H1 (cell line): ENCODE measurements around the gene FLCN. TPM values are rescaled to one million over a fixed set of nuclear protein-coding genes. Genes with fewer than 3 reads are reported as not detected.

Experiments
- CTCF ChIA-PET: fragments of 300-600 bp; sonication (Branson Sonifier 250); formaldehyde crosslinking; loops from one replicate; lab custom pipeline; 2021; ENCODE audit not compliant: partially characterized antibody; lab: Charles Lee
- POLR2A ChIA-PET: fragments of 300-600 bp; sonication (Branson Sonifier 250); formaldehyde crosslinking; loops from one replicate; lab custom pipeline; 2021; ENCODE audit warnings: inconsistent platforms; ENCODE audit not compliant: partially characterized antibody; lab: Charles Lee
- DNase-seq, 2 experiments: peaks; one replicate each; pipeline versions ENCODE4 v3.0.0 to v3.0.0-alpha.2; 2010 to 2022; ENCODE audit warnings: low spot score in 2 of 2, low read depth in 1 of 2, mixed read lengths in 1 of 2
- FAIRE-seq: peaks from 2 replicates; lab custom pipeline; 2011; peaks lifted over from hg19 to GRCh38; lab: Jason Lieb, UNC
- H2AFZ ChIP-seq: 2 replicates; pipeline ENCODE4 v1.8.1; 2012; ENCODE audit warnings: low read length, inconsistent platforms
- H2AK5ac ChIP-seq: 2 replicates; pipeline ENCODE4 v1.6.1; 2013; ENCODE audit warnings: low read depth, low read length
- H2BK120ac ChIP-seq: replicated peaks from 2 replicates; pipeline ENCODE3; 2013; ENCODE audit warnings: low read depth, low read length, inconsistent platforms
- H2BK12ac ChIP-seq: 2 replicates; pipeline ENCODE4 v1.6.1; 2013; ENCODE audit warnings: low read depth, low read length
- H2BK15ac ChIP-seq: 2 replicates; pipeline ENCODE4 v1.6.1; 2013; ENCODE audit warnings: low read length
- H2BK20ac ChIP-seq: 2 replicates; pipeline ENCODE4 v1.6.1; 2013; ENCODE audit warnings: low read length
- H2BK5ac ChIP-seq: 2 replicates; pipeline ENCODE4 v1.6.1; 2013; ENCODE audit warnings: low read depth, low read length
- H3K14ac ChIP-seq: 2 replicates; pipeline ENCODE4 v1.6.1; 2013; ENCODE audit warnings: inconsistent platforms; ENCODE audit not compliant: insufficient read length
- H3K18ac ChIP-seq: 2 replicates; pipeline ENCODE4 v1.6.1; 2013; ENCODE audit warnings: low read length; ENCODE audit errors: extremely low read depth
- H3K23ac ChIP-seq: 2 replicates; pipeline ENCODE4 v1.6.1; 2013; ENCODE audit warnings: inconsistent platforms; ENCODE audit not compliant: insufficient read length
- H3K23me2 ChIP-seq: 2 replicates; pipeline ENCODE4 v1.6.1; 2013; ENCODE audit warnings: low read depth, low read length
- H3K27ac ChIP-seq: 2 replicates; pipeline ENCODE4 v1.6.1; 2011; ENCODE audit warnings: low read depth, low read length, inconsistent platforms
- H3K27me3 ChIP-seq, 4 experiments: replicated peaks in 1 of 4; 1 replicate in 1 of 4; 2 replicates in 3 of 4; pipeline versions ENCODE4 v1.6.1 to v1.8.1; 2011 to 2013; ENCODE audit warnings: low read length in 3 of 4, mild to moderate bottlenecking in 3 of 4, inconsistent platforms in 2 of 4, mixed read lengths in 2 of 4, moderate library complexity in 1 of 4; ENCODE audit not compliant: control insufficient read depth in 3 of 4, insufficient read depth in 3 of 4; ENCODE audit errors: extremely low read depth in 1 of 4
- H3K36me3 ChIP-seq, 4 experiments: 2 replicates each; pipeline versions ENCODE4 v1.6.1 to v1.8.1; 2011 to 2013; ENCODE audit warnings: mild to moderate bottlenecking in 4 of 4, low read length in 3 of 4, moderate library complexity in 2 of 4, control low read depth in 1 of 4, inconsistent platforms in 1 of 4; ENCODE audit not compliant: insufficient read depth in 4 of 4, control insufficient read depth in 2 of 4
- H3K4ac ChIP-seq: replicated peaks from 2 replicates; pipeline ENCODE3; 2013; ENCODE audit warnings: low read length, low read depth, mixed read lengths, inconsistent platforms; ENCODE audit not compliant: insufficient read length
- H3K4me1 ChIP-seq, 4 experiments: replicated peaks in 1 of 4; 1 replicate in 1 of 4; 2 replicates in 3 of 4; pipeline versions ENCODE4 v1.6.1 to v1.8.1; 2011 to 2013; ENCODE audit warnings: low read length in 3 of 4, inconsistent platforms in 2 of 4, mixed read lengths in 1 of 4; ENCODE audit not compliant: insufficient read depth in 4 of 4, control insufficient read depth in 3 of 4
- H3K4me2 ChIP-seq, 2 experiments: 2 replicates each; pipeline versions ENCODE4 v1.6.1 to v1.8.1; 2011 to 2013; ENCODE audit warnings: low read depth in 2 of 2, low read length in 2 of 2, control low read depth in 1 of 2, inconsistent platforms in 1 of 2, mild to moderate bottlenecking in 1 of 2; ENCODE audit not compliant: insufficient read depth in 1 of 2
- H3K4me3 ChIP-seq, 4 experiments: fragments of 200-600, 300-600 bp in 1 of 4; sonication (generic), shearing (Covaris generic), sonication (Bioruptor Twin) in 1 of 4; 2 replicates each; pipeline versions ENCODE4 v1.5.1 to v1.8.1; 2011 to 2016; ENCODE audit warnings: low read length in 4 of 4, low read depth in 3 of 4, control low read depth in 2 of 4, inconsistent platforms in 2 of 4, mild to moderate bottlenecking in 2 of 4, mixed read lengths in 1 of 4, moderate library complexity in 1 of 4; ENCODE audit not compliant: insufficient read depth in 2 of 4; ENCODE audit errors: extremely low read depth in 1 of 4
- H3K56ac ChIP-seq: replicated peaks from 2 replicates; pipeline ENCODE3; 2013; ENCODE audit warnings: low read depth, mild to moderate bottlenecking, mixed read lengths, low read length, inconsistent platforms; ENCODE audit not compliant: insufficient read length
- H3K79me1 ChIP-seq: 2 replicates; pipeline ENCODE4 v1.6.1; 2013; ENCODE audit warnings: low read depth, low read length, control low read depth
- H3K79me2 ChIP-seq, 2 experiments: 2 replicates each; pipeline versions ENCODE4 v1.6.1 to v1.8.1; 2012 to 2013; ENCODE audit warnings: low read length in 2 of 2, mild to moderate bottlenecking in 2 of 2, inconsistent platforms in 1 of 2; ENCODE audit not compliant: insufficient read depth in 2 of 2, control insufficient read depth in 1 of 2
- H3K9ac ChIP-seq, 4 experiments: replicated peaks in 1 of 4; 1 replicate in 1 of 4; 2 replicates in 3 of 4; pipeline versions ENCODE4 v1.6.1 to v1.8.1; 2011 to 2013; ENCODE audit warnings: low read depth in 3 of 4, low read length in 3 of 4, control low read depth in 2 of 4, mild to moderate bottlenecking in 2 of 4, moderate library complexity in 2 of 4, inconsistent platforms in 1 of 4; ENCODE audit errors: extremely low read depth in 1 of 4
- H3K9me3 ChIP-seq, 2 experiments: 2 replicates each; pipeline versions ENCODE4 v1.6.1 to v1.8.1; 2012 to 2013; ENCODE audit warnings: mild to moderate bottlenecking in 2 of 2, moderate library complexity in 2 of 2, control low read depth in 1 of 2, inconsistent platforms in 1 of 2, low read depth in 1 of 2, low read length in 1 of 2, mixed read lengths in 1 of 2; ENCODE audit not compliant: insufficient read depth in 2 of 2
- H4K20me1 ChIP-seq, 2 experiments: replicated peaks in 1 of 2; 2 replicates each; pipeline versions ENCODE3 to v1.8.1; 2011 to 2013; ENCODE audit warnings: inconsistent platforms in 2 of 2, low read length in 2 of 2, mild to moderate bottlenecking in 1 of 2; ENCODE audit not compliant: insufficient read depth in 2 of 2, control insufficient read depth in 1 of 2
- H4K5ac ChIP-seq: 2 replicates; pipeline ENCODE4 v1.6.1; 2013; ENCODE audit warnings: low read length, low read depth, mixed read lengths, inconsistent platforms; ENCODE audit not compliant: insufficient read length
- H4K8ac ChIP-seq: 2 replicates; pipeline ENCODE4 v1.8.0; 2013; ENCODE audit warnings: mild to moderate bottlenecking, moderate library complexity, low read length, inconsistent platforms; ENCODE audit not compliant: insufficient read depth; ENCODE audit errors: extremely low read depth
- H4K91ac ChIP-seq: replicated peaks from 2 replicates; pipeline ENCODE3; 2013; ENCODE audit warnings: low read length, mixed read lengths, inconsistent platforms; ENCODE audit not compliant: insufficient read length
- BACH1 ChIP-seq: IDR thresholded peaks from 2 replicates; pipeline ENCODE4 v1.6.1; 2012; ENCODE audit warnings: low read length, improper control_type of control experiment
- GTF2F1 ChIP-seq: IDR thresholded peaks from 2 replicates; pipeline ENCODE4 v1.6.1; 2012; ENCODE audit warnings: low read depth, low read length, improper control_type of control experiment, borderline replicate concordance
- KDM1A ChIP-seq: fragments of 200-600, 300-600 bp; sonication (generic); IDR thresholded peaks from 2 replicates; pipeline ENCODE4 v1.7.1; 2016; ENCODE audit warnings: mild to moderate bottlenecking, low read length, borderline replicate concordance
- KDM5A ChIP-seq: fragments of 200-600 bp; IDR thresholded peaks from 2 replicates; pipeline ENCODE4 v1.7.1; 2012; ENCODE audit warnings: mild to moderate bottlenecking, low read length, inconsistent platforms, mixed read lengths
- RAD21 ChIP-seq, 2 experiments: IDR thresholded peaks in 1 of 2; conservative IDR thresholded peaks in 1 of 2; 2 replicates each; pipeline ENCODE4 v1.6.1; 2011; ENCODE audit warnings: low read depth in 2 of 2, low read length in 2 of 2, improper control_type of control experiment in 1 of 2, inconsistent platforms in 1 of 2, mild to moderate bottlenecking in 1 of 2, moderate library complexity in 1 of 2
- SIRT6 ChIP-seq: IDR thresholded peaks from one replicate; pipeline ENCODE4 v1.7.1; 2012; ENCODE audit warnings: low read length, inconsistent platforms
- SRF ChIP-seq: IDR thresholded peaks from 2 replicates; pipeline ENCODE4 v1.6.1; 2011; ENCODE audit warnings: mild to moderate bottlenecking, low read depth, low read length, moderate library complexity
- TAF7 ChIP-seq: optimal IDR thresholded peaks from 2 replicates; pipeline ENCODE3; 2011; ENCODE audit warnings: low read depth, mild to moderate bottlenecking, inconsistent platforms, low read length, moderate library complexity, borderline replicate concordance
- TCF12 ChIP-seq: IDR thresholded peaks from 2 replicates; pipeline ENCODE4 v1.6.1; 2011; ENCODE audit warnings: low read depth, mild to moderate bottlenecking, low read length
- WGBS, 2 experiments: shearing (Covaris generic) in 1 of 2; methylation state at CpG; one replicate each; pipeline versions ENCODE4 v1.1.6 to v1.1.7; 2013 to 2015; ENCODE audit warnings: low lambda C conversion rate in 2 of 2, mixed read lengths in 2 of 2, inconsistent platforms in 1 of 2, low coverage in 1 of 2, missing lambda C conversion rate in 1 of 2; ENCODE audit not compliant: insufficient replicate concordance in 2 of 2, insufficient coverage in 1 of 2, insufficient read length in 1 of 2; ENCODE audit errors: extremely low coverage in 1 of 2, missing lambda C conversion rate in 1 of 2; 5-methylcytosine and 5-hydroxymethylcytosine counted together
- polyA plus RNA-seq, 7 experiments: library from polyadenylated mRNA; depleted of rRNA in 3 of 7; stranded (reverse) in 5 of 7; unstranded in 2 of 7; fragments of >200 nt in 5 of 7; fragments of 200-250 nt in 2 of 7; gene quantifications; 1 replicate in 5 of 7; 2 replicates in 1 of 7; 4 replicates in 1 of 7; pipeline versions ENCODE4 v1.2.1 to v1.2.3, GENCODE V29; 2011 to 2013; ENCODE audit warnings: missing spikeins in 2 of 7, mixed read lengths in 2 of 7
- total RNA-seq: library from RNA; stranded (reverse); fragmentation: NEBNext Ultra II Directional; extraction: Animal tissue kit (Norgen Biotek cat#: 25700); gene quantifications from 2 replicates; pipeline ENCODE4 v1.2.1, GENCODE V29; 2021

FLCN gene
- total and polyA plus RNA-seq, 2 of the 8 experiments (the other 6 are each of a cell fraction or from before 2014, with no cell fraction given): 15.6 to 34.6 TPM

DNA sequence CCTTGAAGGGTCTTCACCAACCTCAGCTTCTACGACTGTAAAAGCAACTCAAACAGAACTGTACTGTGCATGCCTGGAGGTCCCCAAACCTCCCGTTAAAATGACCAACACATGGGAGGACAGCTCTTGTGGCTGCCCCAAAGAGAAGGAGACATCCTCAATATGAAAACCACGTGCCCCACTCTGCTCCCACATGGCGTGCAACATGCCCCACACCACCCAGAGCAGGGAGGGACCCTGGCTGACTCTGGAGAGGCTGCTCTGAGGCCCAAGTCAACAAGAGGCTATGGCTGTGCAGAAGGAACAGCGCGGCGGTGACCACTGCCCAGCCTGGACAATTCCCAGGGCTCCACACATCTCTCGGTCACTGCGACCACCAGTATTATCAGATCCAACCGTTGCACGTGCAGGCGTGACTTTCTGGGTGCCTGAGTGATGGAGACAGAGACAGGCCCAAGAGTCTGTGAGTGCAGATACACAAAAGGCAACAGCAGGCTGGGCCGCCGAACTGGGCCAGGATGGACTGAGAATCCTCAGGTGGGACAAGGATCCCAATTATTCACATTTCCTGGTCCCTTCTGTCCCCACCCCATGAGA is 32.2 kb downstream of the FLCN start:
- H2AFZ ChIP-seq: no peak overlapping the region
- no peak overlapping the region for H3K18ac ChIP-seq
- H2BK15ac ChIP-seq: no peak overlapping the region
- no peak overlapping the region for H3K56ac ChIP-seq
- no peak overlapping the region for H4K8ac ChIP-seq
- no peaks in the 10 kb centered on the region for H3K36me3 ChIP-seq
- no peaks in the 10 kb centered on the region for H4K20me1 ChIP-seq
- H3K27ac ChIP-seq: no peak overlapping the region
- H3K9me3 ChIP-seq: peaks cover 0 to 3% of the 10 kb centered on the region in 2 experiments; a peak in 1 of 4 replicates
- no peaks in the 10 kb centered on the region for H3K23me2 ChIP-seq
- no peak overlapping the region for H2BK120ac ChIP-seq
- 94% methylated on average over 14 of the region's 14 CpGs; no CpG with 5 or more reads in 1 of the 2 experiments for WGBS, 2 experiments
- H3K79me1 ChIP-seq: no peaks in the 10 kb centered on the region
- H3K4me3 ChIP-seq: no peak overlapping the region
- no peak overlapping the region for H3K9ac ChIP-seq
- H3K4ac ChIP-seq: no peak overlapping the region
- no peak overlapping the region for H2BK20ac ChIP-seq
- no peak overlapping the region for H2BK12ac ChIP-seq
- TF ChIP-seq BACH1: no peak
- no peak for TF ChIP-seq KDM1A
- no peak for TF ChIP-seq GTF2F1
- TF ChIP-seq TCF12: no peak
- TF ChIP-seq TAF7: no peak
- TF ChIP-seq SRF: no peak
- no peak for TF ChIP-seq RAD21 (IDR thresholded peaks at IDR 0.05 in 1 of 2, conservative IDR thresholded peaks at IDR 0.05 in 1 of 2; ENCODE audit: low read depth in 2 of 2, low read length in 2 of 2)
- no peak for TF ChIP-seq SIRT6
- TF ChIP-seq KDM5A: no peak
- DNase-seq: no peak
- no peak overlapping the region for H2BK5ac ChIP-seq
- H4K5ac ChIP-seq: no peak overlapping the region
- no peak overlapping the region for H4K91ac ChIP-seq
- no peak overlapping the region for H2AK5ac ChIP-seq
- no peaks in the 10 kb centered on the region for H3K27me3 ChIP-seq
- no peak overlapping the region for H3K23ac ChIP-seq
- no peaks in the 10 kb centered on the region for H3K79me2 ChIP-seq
- H3K4me1 ChIP-seq: no peaks in the 10 kb centered on the region; a peak in 1 of 7 replicates
- no peak overlapping the region for H3K14ac ChIP-seq
- H3K4me2 ChIP-seq: no peak overlapping the region
- POLR2A ChIA-PET: no interaction called here
- no peak for FAIRE-seq
- CTCF ChIA-PET: interaction anchor here (1.7 kb wide), 1 partner anchor 63 kb away, joined by 4 read pairs; no protein-coding TSS in a partner anchor
